Measurements from ENCODE around the gene SLC41A3. TPM values are rescaled to one million over a fixed set of nuclear protein-coding genes. Genes with fewer than 3 reads are reported as not detected.
"Not testable (repeated sequence)": the region's sequence is repeated elsewhere in the genome, so short reads cannot be mapped to it uniquely, and the experiment has no call there.

SLC41A3 gene
- total and polyA plus RNA-seq, 2 of the 8 experiments (the other 6 are each of a cell fraction or from before 2014, with no cell fraction given), result 30.2 to 56.4 TPM

GRCh38 chr3:125996751-125997150 is 87.2 kb downstream of the SLC41A3 start:
- WGBS, 2 experiments (ENCODE audit: extremely low coverage in 1 of 2, insufficient coverage in 1 of 2, insufficient read length in 1 of 2, insufficient replicate concordance in 2 of 2, low coverage in 1 of 2, low lambda C conversion rate in 2 of 2, missing lambda C conversion rate in 1 of 2), result 84% methylated on average over 4 of the region's 4 CpGs; no CpG with 5 or more reads in 1 of the 2 experiments
- not testable (repeated sequence) for H3K27me3 ChIP-seq (replicated peaks in 1 of 4; ENCODE audit: control insufficient read depth in 3 of 4, extremely low read depth in 1 of 4, insufficient read depth in 3 of 4, low read length in 3 of 4); H2AK5ac ChIP-seq (ENCODE audit: low read depth, low read length); H3K4me3 ChIP-seq (ENCODE audit: extremely low read depth in 1 of 4, insufficient read depth in 2 of 4, low read depth in 3 of 4, low read length in 4 of 4); H3K4me1 ChIP-seq (replicated peaks in 1 of 4; ENCODE audit: control insufficient read depth in 3 of 4, insufficient read depth in 4 of 4, low read length in 3 of 4); H2BK120ac ChIP-seq (replicated peaks; ENCODE audit: low read depth, low read length); H2BK15ac ChIP-seq (ENCODE audit: low read length); H2BK5ac ChIP-seq (ENCODE audit: low read depth, low read length); H3K79me1 ChIP-seq (ENCODE audit: low read depth, low read length); H2BK12ac ChIP-seq (ENCODE audit: low read depth, low read length); H3K18ac ChIP-seq (ENCODE audit: extremely low read depth, low read length); H3K79me2 ChIP-seq (ENCODE audit: control insufficient read depth in 1 of 2, insufficient read depth in 2 of 2, low read length in 2 of 2); H3K4ac ChIP-seq (replicated peaks; ENCODE audit: insufficient read length, low read depth, low read length); H3K56ac ChIP-seq (replicated peaks; ENCODE audit: insufficient read length, low read depth, low read length); H3K14ac ChIP-seq (ENCODE audit: insufficient read length); H2BK20ac ChIP-seq (ENCODE audit: low read length); H3K9ac ChIP-seq (replicated peaks in 1 of 4; ENCODE audit: extremely low read depth in 1 of 4, low read depth in 3 of 4, low read length in 3 of 4); H2AFZ ChIP-seq (ENCODE audit: low read length); H3K36me3 ChIP-seq (ENCODE audit: control insufficient read depth in 2 of 4, insufficient read depth in 4 of 4, low read length in 3 of 4); H3K9me3 ChIP-seq (ENCODE audit: insufficient read depth in 2 of 2, low read depth in 1 of 2, low read length in 1 of 2); H3K23me2 ChIP-seq (ENCODE audit: low read depth, low read length); H3K27ac ChIP-seq (ENCODE audit: low read depth, low read length); FAIRE-seq; H3K4me2 ChIP-seq (ENCODE audit: insufficient read depth in 1 of 2, low read depth in 2 of 2, low read length in 2 of 2); H4K20me1 ChIP-seq (replicated peaks in 1 of 2; ENCODE audit: control insufficient read depth in 1 of 2, insufficient read depth in 2 of 2, low read length in 2 of 2); H3K23ac ChIP-seq (ENCODE audit: insufficient read length); H4K8ac ChIP-seq (ENCODE audit: extremely low read depth, insufficient read depth, low read length); H4K5ac ChIP-seq (ENCODE audit: insufficient read length, low read depth, low read length); H4K91ac ChIP-seq (replicated peaks; ENCODE audit: insufficient read length, low read length); DNase-seq (ENCODE audit: low read depth in 1 of 2, low spot score in 2 of 2)
- ChIA-PET POLR2A (ENCODE audit: partially characterized antibody) (interaction anchor here (0.6 kb wide), 1 partner anchor 477 kb away, joined by 3 read pairs; no protein-coding TSS in a partner anchor), CTCF (ENCODE audit: partially characterized antibody) (interaction anchor here (1.2 kb wide), 1 partner anchor 106 kb away, joined by 3 read pairs; no protein-coding TSS in a partner anchor)
